Brain microvascular endothelial cell (primary cell): ENCODE measurements around the gene TTC14.
"Not testable (repeated sequence)": the region's sequence is repeated elsewhere in the genome, so short reads cannot be mapped to it uniquely, and the experiment has no call there.

Experiments used
- DNase-seq: peaks from one replicate; pipeline ENCODE4 v3.0.0-alpha.2; 2020
- H3K27ac ChIP-seq: fragments of 250-450 bp; sonication (Bioruptor Pico); 2 replicates; pipeline ENCODE4 v1.5.1; 2020; ENCODE audit warnings: mild to moderate bottlenecking, moderate library complexity
- H3K27me3 ChIP-seq: fragments of 250-450 bp; sonication (Bioruptor Pico); replicated peaks from 2 replicates; pipeline ENCODE4 v1.5.1; 2020; ENCODE audit warnings: mild to moderate bottlenecking
- H3K36me3 ChIP-seq: fragments of 250-450 bp; sonication (Bioruptor Pico); replicated peaks from 2 replicates; pipeline ENCODE4 v1.5.1; 2020; ENCODE audit warnings: mild to moderate bottlenecking
- H3K4me3 ChIP-seq: 2 replicates; pipeline ENCODE4 v1.5.1; 2011; ENCODE audit warnings: low read depth, mild to moderate bottlenecking, control low read depth, low read length, moderate library complexity
- in situ Hi-C: cut with HindIII; loops from 2 replicates; pipeline ENCODE4 v1.10.0; 2017; ENCODE audit warnings: low sequenced_read_pairs, low pct_ligation_motif_present
- TF ChIP-seq, protein P1 (sequence below): IDR thresholded peaks from 2 replicates; pipeline ENCODE4 v1.5.1; 2011; ENCODE audit warnings: low read depth, mild to moderate bottlenecking, moderate library complexity, low read length, control low read depth, inconsistent platforms; ENCODE audit errors: missing control alignments

TTC14 gene

DNA sequence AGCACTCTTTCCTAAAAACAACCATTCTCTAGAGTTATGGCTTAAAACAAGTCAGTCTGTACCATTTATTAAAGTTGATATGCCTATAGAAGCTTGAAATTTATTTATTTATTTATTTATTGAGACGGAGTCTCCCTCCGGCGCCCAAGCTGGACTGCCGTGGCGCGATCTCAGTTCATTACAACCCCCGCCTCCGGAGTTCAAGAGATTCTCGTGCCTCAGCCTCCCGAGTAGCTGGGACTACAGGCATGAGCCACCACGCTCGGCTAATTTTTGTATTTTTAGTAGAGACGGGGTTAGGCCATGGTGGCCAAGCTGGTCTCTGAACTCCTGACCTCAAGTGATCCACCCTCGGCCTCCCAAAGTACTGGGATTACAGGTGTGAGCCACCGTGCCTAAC lies 1.5 kb upstream of the TTC14 start:
- H3K27me3 ChIP-seq: no peaks in the 10 kb centered on the region
- DNase-seq: no peak
- no peak overlapping the region for H3K27ac ChIP-seq
- TF ChIP-seq, protein P1, sequence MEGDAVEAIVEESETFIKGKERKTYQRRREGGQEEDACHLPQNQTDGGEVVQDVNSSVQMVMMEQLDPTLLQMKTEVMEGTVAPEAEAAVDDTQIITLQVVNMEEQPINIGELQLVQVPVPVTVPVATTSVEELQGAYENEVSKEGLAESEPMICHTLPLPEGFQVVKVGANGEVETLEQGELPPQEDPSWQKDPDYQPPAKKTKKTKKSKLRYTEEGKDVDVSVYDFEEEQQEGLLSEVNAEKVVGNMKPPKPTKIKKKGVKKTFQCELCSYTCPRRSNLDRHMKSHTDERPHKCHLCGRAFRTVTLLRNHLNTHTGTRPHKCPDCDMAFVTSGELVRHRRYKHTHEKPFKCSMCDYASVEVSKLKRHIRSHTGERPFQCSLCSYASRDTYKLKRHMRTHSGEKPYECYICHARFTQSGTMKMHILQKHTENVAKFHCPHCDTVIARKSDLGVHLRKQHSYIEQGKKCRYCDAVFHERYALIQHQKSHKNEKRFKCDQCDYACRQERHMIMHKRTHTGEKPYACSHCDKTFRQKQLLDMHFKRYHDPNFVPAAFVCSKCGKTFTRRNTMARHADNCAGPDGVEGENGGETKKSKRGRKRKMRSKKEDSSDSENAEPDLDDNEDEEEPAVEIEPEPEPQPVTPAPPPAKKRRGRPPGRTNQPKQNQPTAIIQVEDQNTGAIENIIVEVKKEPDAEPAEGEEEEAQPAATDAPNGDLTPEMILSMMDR: no peak
- peaks cover 3% of the 10 kb centered on the region for H3K36me3 ChIP-seq
- H3K4me3 ChIP-seq: no peak overlapping the region
- in situ Hi-C loops: no loop called here

DNA sequence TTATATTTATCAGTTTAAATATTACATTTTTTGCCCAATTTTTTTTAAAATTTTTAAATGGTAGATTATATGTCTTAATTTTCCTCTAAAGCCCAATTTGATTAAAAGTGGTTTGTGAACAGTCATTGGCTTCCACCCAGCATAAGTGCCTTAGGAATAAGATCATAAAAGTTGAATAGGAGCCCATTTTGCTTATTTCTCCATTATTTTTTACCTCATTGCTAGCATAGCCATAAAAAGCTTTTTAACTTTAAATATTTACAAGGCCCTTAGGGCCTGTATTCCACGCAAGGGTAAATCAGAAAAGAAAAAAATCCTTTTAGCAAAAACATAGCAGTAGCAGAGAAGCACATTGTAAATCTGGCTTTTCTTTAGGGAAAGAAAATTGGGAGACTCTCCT lies 9.0 kb downstream of the TTC14 start:
- DNase-seq: no peak
- TF ChIP-seq, protein P1: no peak
- in situ Hi-C loops: no loop called here
- Histone ChIP-seq H3K27me3 (no peaks in the 10 kb centered on the region), H3K4me3 (no peak overlapping the region), H3K36me3 (peaks cover 39% of the 10 kb centered on the region), H3K27ac (no peak overlapping the region)

DNA sequence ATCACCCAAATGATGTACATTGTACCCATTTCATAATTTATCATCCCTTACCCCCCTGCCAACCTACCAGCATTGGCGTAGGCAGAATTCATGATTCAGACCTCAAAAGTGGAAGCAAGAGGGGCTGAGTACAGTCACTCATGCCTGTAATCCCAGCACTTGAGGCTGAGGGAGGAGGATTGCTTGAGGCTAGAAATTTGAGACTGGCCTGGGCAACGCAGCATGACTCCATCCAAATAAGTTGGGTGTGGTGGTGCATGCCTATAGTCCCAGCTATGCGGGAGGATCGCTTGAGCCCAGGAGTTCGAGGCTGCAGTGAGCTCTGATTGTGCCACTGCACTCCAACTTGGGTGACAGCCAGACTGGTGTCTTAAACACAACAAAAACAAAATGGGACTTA lies 10.4 kb downstream of the TTC14 start:
- TF ChIP-seq, protein P1: no peak
- Histone ChIP-seq H3K27me3 (no peaks in the 10 kb centered on the region), H3K4me3 (no peak overlapping the region), H3K27ac (no peak overlapping the region), H3K36me3 (peaks cover 30% of the 10 kb centered on the region)
- no peak for DNase-seq
- in situ Hi-C loops: no loop called here

DNA sequence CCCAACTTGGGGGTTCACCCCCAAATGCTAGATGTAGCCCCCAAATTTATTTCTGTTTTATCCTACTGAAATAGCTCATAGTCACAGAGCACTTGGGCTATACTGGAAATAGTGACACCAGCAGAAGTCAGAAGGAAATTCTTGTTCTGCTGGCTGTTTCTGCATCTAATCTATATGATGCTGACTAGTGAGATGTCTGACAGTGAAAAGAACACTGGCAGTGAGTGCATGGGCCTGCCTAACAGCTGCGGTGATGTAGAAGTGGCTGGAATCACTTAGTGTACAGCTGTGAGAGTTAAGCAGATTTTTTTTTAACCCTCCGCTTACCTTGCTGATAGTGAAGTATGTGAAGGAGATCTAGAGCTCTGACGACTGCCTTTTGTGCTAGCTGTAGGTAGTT lies 14.0 kb downstream of the TTC14 start:
- DNase-seq: no peak
- H3K27ac ChIP-seq: no peak overlapping the region
- in situ Hi-C loops: no loop called here
- no peaks in the 10 kb centered on the region for H3K27me3 ChIP-seq
- TF ChIP-seq, protein P1: no peak
- no peak overlapping the region for H3K4me3 ChIP-seq
- peaks cover 11% of the 10 kb centered on the region for H3K36me3 ChIP-seq

DNA sequence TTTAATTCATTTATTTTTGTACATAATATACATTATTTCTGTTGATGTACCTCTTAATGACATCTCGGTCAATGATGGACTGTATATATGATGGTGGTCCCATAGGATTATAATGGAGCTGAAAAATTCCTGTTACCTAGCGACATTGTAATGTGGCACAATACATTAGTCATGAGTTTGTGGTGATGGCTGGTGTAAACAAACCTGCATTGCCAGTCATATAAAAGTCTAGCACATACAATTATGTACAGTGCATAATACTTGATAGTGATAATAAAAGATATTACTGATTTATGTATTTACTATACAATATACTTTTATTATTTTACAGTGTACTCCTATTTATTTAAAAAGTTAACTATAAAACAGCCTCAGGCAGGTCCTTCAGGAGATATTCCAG lies 15.1 kb downstream of the TTC14 start:
- Histone ChIP-seq H3K27me3 (no peaks in the 10 kb centered on the region), H3K36me3 (peaks cover 4% of the 10 kb centered on the region), H3K4me3 (no peak overlapping the region), H3K27ac (no peak overlapping the region)
- no peak for DNase-seq
- in situ Hi-C loops: no loop called here
- TF ChIP-seq, protein P1: no peak

DNA sequence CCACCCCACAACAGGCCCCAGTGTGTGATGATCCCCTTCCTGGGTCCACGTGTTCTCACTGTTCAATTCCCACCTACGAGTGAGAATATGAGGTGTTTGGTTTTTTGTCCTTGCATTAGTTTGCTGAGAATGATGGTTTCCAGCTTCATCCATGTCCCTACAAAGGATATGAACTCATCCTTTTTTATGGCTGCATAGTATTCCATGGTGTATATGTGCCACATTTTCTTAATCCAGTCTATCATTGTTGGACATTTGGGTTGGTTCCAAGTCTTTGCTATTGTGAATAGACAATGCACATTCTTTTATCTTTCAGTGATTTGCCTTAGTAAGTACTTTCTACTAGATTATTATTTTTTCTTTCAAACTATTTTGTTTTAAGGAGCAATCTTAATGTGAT lies 16.6 kb downstream of the TTC14 start:
- H3K27me3 ChIP-seq, H3K4me3 ChIP-seq, H3K36me3 ChIP-seq, in situ Hi-C loops, DNase-seq, H3K27ac ChIP-seq: not testable (repeated sequence)

DNA sequence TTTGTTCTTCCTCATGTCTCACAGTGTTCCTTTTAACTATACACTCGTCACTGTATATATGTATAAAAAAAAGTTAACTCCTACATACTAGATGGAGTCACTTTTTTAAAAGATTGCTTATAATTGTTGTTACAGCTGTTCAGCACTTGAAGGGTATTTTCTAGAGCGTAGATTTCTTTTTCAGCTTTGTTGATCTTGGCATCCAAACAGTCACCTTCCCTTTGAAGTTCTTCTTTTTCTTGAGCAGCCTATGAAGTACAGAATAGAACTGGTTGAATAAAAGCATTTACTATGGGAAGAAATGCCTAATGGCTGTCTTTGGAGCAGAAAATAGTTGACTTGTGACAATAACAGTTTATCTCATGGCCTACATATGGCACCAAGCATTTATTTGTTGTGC lies 17.8 kb downstream of the TTC14 start:
- TF ChIP-seq, protein P1: no peak
- Histone ChIP-seq H3K36me3 (peaks cover 2% of the 10 kb centered on the region), H3K27ac (no peak overlapping the region), H3K27me3 (no peaks in the 10 kb centered on the region), H3K4me3 (no peak overlapping the region)
- no peak for DNase-seq
- in situ Hi-C loops: no loop called here
